Tibial nerve (tissue), 4 donors: ENCODE measurements around the gene KBTBD13. TPM values are rescaled to one million over a fixed set of nuclear protein-coding genes. Genes with fewer than 3 reads are reported as not detected.
"Not testable (repeated sequence)": the region's sequence is repeated elsewhere in the genome, so short reads cannot be mapped to it uniquely, and the experiment has no call there.

Experiments
- DNase-seq, 2 donors: peaks; one replicate each; pipeline ENCODE4 v3.0.0-alpha.2; 2019; ENCODE audit warnings: low spot score in 2 of 2
- H3K27ac ChIP-seq, 4 donors: fragments of 200-600 bp; sonication (generic) in 3 of 4; one replicate each; pipeline ENCODE4 v1.5.1; 2017 to 2019; ENCODE audit warnings: mild to moderate bottlenecking in 1 of 4
- H3K27me3 ChIP-seq, 2 donors: fragments of 200-600 bp; sonication (generic) in 1 of 2; one replicate each; pipeline versions ENCODE4 v1.5.1 to v1.6.0; 2017 to 2019
- H3K36me3 ChIP-seq, 3 donors: fragments of 200-600 bp; sonication (generic); one replicate each; pipeline ENCODE4 v1.5.1; 2018 to 2019
- H3K4me1 ChIP-seq, 4 donors: fragments of 200-600 bp; sonication (generic) in 3 of 4; one replicate each; pipeline ENCODE4 v1.5.1; 2017 to 2019
- H3K4me3 ChIP-seq, 4 donors: fragments of 200-600 bp; sonication (generic) in 3 of 4; one replicate each; pipeline ENCODE4 v1.5.1; 2017 to 2019; ENCODE audit warnings: mild to moderate bottlenecking in 1 of 4, moderate library complexity in 1 of 4
- H3K9me3 ChIP-seq, 4 donors: fragments of 200-600 bp; sonication (generic) in 3 of 4; one replicate each; pipeline ENCODE4 v1.5.1; 2017 to 2019
- CTCF ChIP-seq, 5 experiments: fragments of 200-600 bp in 3 of 5; fragments of 450-650 bp in 2 of 5; sonication (generic) in 3 of 5; IDR thresholded peaks; one replicate each; pipeline ENCODE4 v1.5.1; 2016 to 2019; ENCODE audit warnings: antibody characterized with exemption in 5 of 5, mild to moderate bottlenecking in 3 of 5, moderate library complexity in 2 of 5
- EP300 ChIP-seq, 2 donors: sonication (generic); formaldehyde crosslinking; IDR thresholded peaks; one replicate each; pipeline ENCODE4 v1.6.1; 2017; ENCODE audit warnings: antibody characterized with exemption in 2 of 2, mild to moderate bottlenecking in 1 of 2
- POLR2A ChIP-seq, 2 donors: fragments of 450-650 bp; IDR thresholded peaks; one replicate each; pipeline ENCODE4 v1.6.1; 2017; ENCODE audit warnings: antibody characterized with exemption in 2 of 2, mild to moderate bottlenecking in 2 of 2, moderate library complexity in 2 of 2
- WGBS, 2 donors: methylation state at CpG; one replicate each; pipeline ENCODE4 v1.1.5; 2018; 5-methylcytosine and 5-hydroxymethylcytosine counted together
- total RNA-seq, 4 donors: library from RNA; depleted of rRNA; stranded (reverse); fragments of >200 nt; gene quantifications; one replicate each; pipeline ENCODE4 v1.1.0, GENCODE V29; 2016

The KBTBD13 gene
- total RNA-seq, 4 donors from 2014 or later: not detected

- 92 to 96% methylated on average over 3 of the region's 3 CpGs for whole genome bisulfite sequencing, 2 donors
- no peak for DNase-seq
- no peak overlapping the region for H3K27ac ChIP-seq
- H3K9me3 ChIP-seq: no peaks in the 10 kb centered on the region
- no peaks in the 10 kb centered on the region for H3K27me3 ChIP-seq
- no peak overlapping the region for H3K4me3 ChIP-seq
- H3K4me1 ChIP-seq: peaks cover 0 to 17% (median 2%) of the 10 kb centered on the region in 4 donors
- TF ChIP-seq CTCF (IDR thresholded peaks at IDR 0.05): no peak
- TF ChIP-seq POLR2A (IDR thresholded peaks at IDR 0.05): no peak
- no peak for TF ChIP-seq EP300 (IDR thresholded peaks at IDR 0.05)
- no peaks in the 10 kb centered on the region for H3K36me3 ChIP-seq
These were observed 38.1 kb upstream of the KBTBD13 start for GRCh38 chr15:65038428-65038827.

GRCh38 chr15:65038836-65039235 lies 37.7 kb upstream of the KBTBD13 start:
- no peaks in the 10 kb centered on the region for H3K36me3 ChIP-seq
- no peak overlapping the region for H3K4me3 ChIP-seq
- TF ChIP-seq EP300 (IDR thresholded peaks at IDR 0.05) (no peak), POLR2A (IDR thresholded peaks at IDR 0.05) (no peak)
- no peak overlapping the region for H3K27ac ChIP-seq
- no peak for DNase-seq
- WGBS, 2 donors: 50 to 52% methylated on average over 5 of the region's 5 CpGs
- peaks cover 0 to 17% (median 2%) of the 10 kb centered on the region in 4 donors for H3K4me1 ChIP-seq
- no peaks in the 10 kb centered on the region for H3K27me3 ChIP-seq
- H3K9me3 ChIP-seq: no peaks in the 10 kb centered on the region

- Histone ChIP-seq H3K27me3 (no peaks in the 10 kb centered on the region), H3K4me3 (no peak overlapping the region), H3K9me3 (no peaks in the 10 kb centered on the region), H3K36me3 (no peaks in the 10 kb centered on the region), H3K27ac (no peak overlapping the region), H3K4me1 (peaks cover 0 to 19% (median 0%) of the 10 kb centered on the region in 4 donors)
- 89 to 91% methylated on average over 6 of the region's 6 CpGs for whole genome bisulfite sequencing, 2 donors
- TF ChIP-seq EP300 (IDR thresholded peaks at IDR 0.05) (no peak), POLR2A (IDR thresholded peaks at IDR 0.05) (no peak), CTCF (IDR thresholded peaks at IDR 0.05) (no peak)
- DNase-seq: no peak
These were observed 36.1 kb upstream of the KBTBD13 start for GRCh38 chr15:65040461-65040860.

- Histone ChIP-seq H3K27me3 (no peaks in the 10 kb centered on the region), H3K27ac (no peak overlapping the region), H3K36me3 (no peaks in the 10 kb centered on the region), H3K4me1 (peaks cover 0 to 26% (median 0%) of the 10 kb centered on the region in 4 donors), H3K9me3 (no peaks in the 10 kb centered on the region), H3K4me3 (no peak overlapping the region)
- TF ChIP-seq POLR2A (IDR thresholded peaks at IDR 0.05): no peak
- TF ChIP-seq EP300 (IDR thresholded peaks at IDR 0.05): no peak
- TF ChIP-seq CTCF (IDR thresholded peaks at IDR 0.05): no peak
- WGBS, 2 donors: 90 to 94% methylated on average over 2 of the region's 2 CpGs
- no peak for DNase-seq
These were observed 34.8 kb upstream of the KBTBD13 start for GRCh38 chr15:65041787-65042186.

- no peaks in the 10 kb centered on the region for H3K27me3 ChIP-seq
- TF ChIP-seq POLR2A (IDR thresholded peaks at IDR 0.05) (no peak), CTCF (IDR thresholded peaks at IDR 0.05) (no peak), EP300 (IDR thresholded peaks at IDR 0.05) (no peak)
- peaks cover 0 to 26% (median 0%) of the 10 kb centered on the region in 4 donors for H3K4me1 ChIP-seq
- no peak for DNase-seq
- no peaks in the 10 kb centered on the region for H3K36me3 ChIP-seq
- H3K9me3 ChIP-seq: no peaks in the 10 kb centered on the region
- no peak overlapping the region for H3K4me3 ChIP-seq
- 23 to 45% methylated on average over 4 of the region's 4 CpGs for WGBS, 2 donors
- H3K27ac ChIP-seq: peak overlapping the region in 2 of 4 donors; percentile 34 to 58
These were observed 33.7 kb upstream of the KBTBD13 start for GRCh38 chr15:65042776-65043327.

GRCh38 chr15:65044218-65044617 lies 32.3 kb upstream of the KBTBD13 start:
- H3K27ac ChIP-seq: peak overlapping the region in 1 of 4 donors; percentile 58
- not testable (repeated sequence) for DNase-seq, H3K27me3 ChIP-seq, H3K9me3 ChIP-seq, H3K4me3 ChIP-seq, H3K36me3 ChIP-seq
- peaks cover 0 to 30% (median under 1%) of the 10 kb centered on the region in 4 donors for H3K4me1 ChIP-seq
- 54 to 57% methylated on average over 5 of the region's 5 CpGs for WGBS, 2 donors
